Measurements from ENCODE around the gene TAGLN. TPM values are rescaled to one million over a fixed set of nuclear protein-coding genes. Genes with fewer than 3 reads are reported as not detected.

Gene TAGLN
- total and polyA plus RNA-seq, 2 donors (not counting 1 experiment from before 2014, with no cell fraction given): 17.9 to 51.8 TPM

- Histone ChIP-seq H3K4me3 (ENCODE audit: control extremely low read depth in 1 of 5, extremely low read depth in 1 of 5, insufficient read depth in 1 of 5, low read depth in 2 of 5, low read length in 4 of 5) (no peak overlapping the region), H3K9me3 (ENCODE audit: control extremely low read depth in 1 of 3, control insufficient read depth in 2 of 3, insufficient read depth in 1 of 3, low read length in 2 of 3) (no peaks in the 10 kb centered on the region), H3K4me2 (replicated peaks; ENCODE audit: low read depth, low read length, poor library complexity, severe bottlenecking) (no peak overlapping the region), H3K36me3 (replicated peaks in 1 of 2; ENCODE audit: control extremely low read depth in 1 of 2, control insufficient read depth in 1 of 2, extremely low read depth in 1 of 2, insufficient read depth in 2 of 2, low read length in 1 of 2) (peaks cover 1 to 29% of the 10 kb centered on the region in 2 experiments), H2AFZ (ENCODE audit: insufficient read depth, low read depth, low read length, poor library complexity, severe bottlenecking) (no peak overlapping the region), H3K27me3 (replicated peaks in 1 of 4; ENCODE audit: control extremely low read depth in 1 of 4, control insufficient read depth in 3 of 4, insufficient read depth in 4 of 4, low read length in 3 of 4) (no peaks in the 10 kb centered on the region), H3K79me2 (ENCODE audit: control insufficient read depth, insufficient read depth, low read length) (peaks cover 98% of the 10 kb centered on the region), H3K27ac (ENCODE audit: low read length in 2 of 2) (no peak overlapping the region), H3K4me1 (ENCODE audit: control insufficient read depth in 2 of 2, insufficient read depth in 2 of 2, low read length in 2 of 2) (peaks cover 3 to 7% of the 10 kb centered on the region in 2 donors), H4K20me1 (ENCODE audit: control insufficient read depth, insufficient read depth, low read length, poor library complexity, severe bottlenecking) (peaks cover 81% of the 10 kb centered on the region), H3K9ac (ENCODE audit: low read length) (no peak overlapping the region)
- no peak overlapping the region for H3K27ac Mint-ChIP-seq
- no peak overlapping the region for H3K4me3 Mint-ChIP-seq
- TF ChIP-seq EZH2 (IDR thresholded peaks at IDR 0.05; ENCODE audit: borderline replicate concordance, insufficient read depth, low read depth, low read length, poor library complexity, severe bottlenecking): no peak
- no peak for TF ChIP-seq CTCF (IDR thresholded peaks at IDR 0.05)
- H3K9me3 Mint-ChIP-seq (ENCODE audit: insufficient read depth): no peaks in the 10 kb centered on the region
- DNase-seq (no peak), ATAC-seq (ENCODE audit: low read depth) (no peak)
- POLR2A ChIA-PET: interaction anchor here (1.1 kb wide), 1 partner anchor 9 kb away, joined by 3 read pairs; no protein-coding TSS in a partner anchor
- CTCF ChIA-PET: interaction anchor here (1.3 kb wide), 1 partner anchor 12 kb away, joined by 3 read pairs; no protein-coding TSS in a partner anchor
- H3K27me3 Mint-ChIP-seq: no peaks in the 10 kb centered on the region
- intact Hi-C loops (cut with micrococcal nuclease): no loop called here
- 100% methylated on average over 1 of the region's 5 CpGs for WGBS (ENCODE audit: insufficient coverage)
- peaks cover 43% of the 10 kb centered on the region for H3K4me1 Mint-ChIP-seq
Measured at GRCh38 chr11:117154468-117154867, 44.7 kb upstream of the TAGLN start.

GRCh38 chr11:117157507-117157906 is 41.7 kb upstream of the TAGLN start:
- TF ChIP-seq EZH2 (IDR thresholded peaks at IDR 0.05; ENCODE audit: borderline replicate concordance, insufficient read depth, low read depth, low read length, poor library complexity, severe bottlenecking) (no peak), CTCF (IDR thresholded peaks at IDR 0.05) (no peak)
- ChIA-PET POLR2A (interaction anchor here (1.1 kb wide), 1 partner anchor 21 kb away, joined by 3 read pairs; the partner anchor contains the start of gene SIDT2), CTCF (interaction anchor here (1.0 to 1.4 kb wide), 3 partner anchors 16 to 70 kb away, joined by 4 read pairs; no protein-coding TSS in a partner anchor)
- no peaks in the 10 kb centered on the region for H3K27me3 ChIP-seq (replicated peaks in 1 of 4; ENCODE audit: control extremely low read depth in 1 of 4, control insufficient read depth in 3 of 4, insufficient read depth in 4 of 4, low read length in 3 of 4)
- peaks cover 9 to 51% of the 10 kb centered on the region in 2 experiments for H3K36me3 ChIP-seq (replicated peaks in 1 of 2; ENCODE audit: control extremely low read depth in 1 of 2, control insufficient read depth in 1 of 2, extremely low read depth in 1 of 2, insufficient read depth in 2 of 2, low read length in 1 of 2)
- DNase-seq (no peak), ATAC-seq (ENCODE audit: low read depth) (no peak)
- no CpG with 5 or more reads among the region's 2 CpGs for WGBS (ENCODE audit: insufficient coverage)
- H4K20me1 ChIP-seq (ENCODE audit: control insufficient read depth, insufficient read depth, low read length, poor library complexity, severe bottlenecking): peaks cover 71% of the 10 kb centered on the region
- Mint-ChIP-seq H3K27me3 (no peaks in the 10 kb centered on the region), H3K27ac (no peak overlapping the region), H3K9me3 (ENCODE audit: insufficient read depth) (no peaks in the 10 kb centered on the region), H3K4me3 (no peak overlapping the region), H3K4me1 (peaks cover 30% of the 10 kb centered on the region)
- H3K27ac ChIP-seq (ENCODE audit: low read length in 2 of 2): no peak overlapping the region
- no peaks in the 10 kb centered on the region for H3K9me3 ChIP-seq (ENCODE audit: control extremely low read depth in 1 of 3, control insufficient read depth in 2 of 3, insufficient read depth in 1 of 3, low read length in 2 of 3)
- no peak overlapping the region for H3K4me3 ChIP-seq (ENCODE audit: control extremely low read depth in 1 of 5, extremely low read depth in 1 of 5, insufficient read depth in 1 of 5, low read depth in 2 of 5, low read length in 4 of 5)
- no peak overlapping the region for H2AFZ ChIP-seq (ENCODE audit: insufficient read depth, low read depth, low read length, poor library complexity, severe bottlenecking)
- peaks cover under 1 to 7% of the 10 kb centered on the region in 2 donors for H3K4me1 ChIP-seq (ENCODE audit: control insufficient read depth in 2 of 2, insufficient read depth in 2 of 2, low read length in 2 of 2)
- H3K79me2 ChIP-seq (ENCODE audit: control insufficient read depth, insufficient read depth, low read length): peaks cover 95% of the 10 kb centered on the region
- no peak overlapping the region for H3K9ac ChIP-seq (ENCODE audit: low read length)
- intact Hi-C loops (cut with micrococcal nuclease): no loop called here
- H3K4me2 ChIP-seq (replicated peaks; ENCODE audit: low read depth, low read length, poor library complexity, severe bottlenecking): no peak overlapping the region

All from B cell (primary cell).